H1 (cell line): Measurements from ENCODE around the gene ATP11C. TPM values are rescaled to one million over a fixed set of nuclear protein-coding genes. Genes with fewer than 3 reads are reported as not detected.

Experiments used
- CTCF ChIA-PET: fragments of 300-600 bp; sonication (Branson Sonifier 250); formaldehyde crosslinking; loops from one replicate; lab custom pipeline; 2021; ENCODE audit not compliant: partially characterized antibody; lab: Charles Lee
- POLR2A ChIA-PET: fragments of 300-600 bp; sonication (Branson Sonifier 250); formaldehyde crosslinking; loops from one replicate; lab custom pipeline; 2021; ENCODE audit warnings: inconsistent platforms; ENCODE audit not compliant: partially characterized antibody; lab: Charles Lee
- DNase-seq, 2 experiments: peaks; one replicate each; pipeline versions ENCODE4 v3.0.0 to v3.0.0-alpha.2; 2010 to 2022; ENCODE audit warnings: low spot score in 2 of 2, low read depth in 1 of 2, mixed read lengths in 1 of 2
- FAIRE-seq: peaks from 2 replicates; lab custom pipeline; 2011; peaks lifted over from hg19 to GRCh38; lab: Jason Lieb, UNC
- H2AFZ ChIP-seq: 2 replicates; pipeline ENCODE4 v1.8.1; 2012; ENCODE audit warnings: low read length, inconsistent platforms
- H2AK5ac ChIP-seq: 2 replicates; pipeline ENCODE4 v1.6.1; 2013; ENCODE audit warnings: low read depth, low read length
- H2BK120ac ChIP-seq: replicated peaks from 2 replicates; pipeline ENCODE3; 2013; ENCODE audit warnings: low read depth, low read length, inconsistent platforms
- H2BK12ac ChIP-seq: 2 replicates; pipeline ENCODE4 v1.6.1; 2013; ENCODE audit warnings: low read depth, low read length
- H2BK15ac ChIP-seq: 2 replicates; pipeline ENCODE4 v1.6.1; 2013; ENCODE audit warnings: low read length
- H2BK20ac ChIP-seq: 2 replicates; pipeline ENCODE4 v1.6.1; 2013; ENCODE audit warnings: low read length
- H2BK5ac ChIP-seq: 2 replicates; pipeline ENCODE4 v1.6.1; 2013; ENCODE audit warnings: low read depth, low read length
- H3K14ac ChIP-seq: 2 replicates; pipeline ENCODE4 v1.6.1; 2013; ENCODE audit warnings: inconsistent platforms; ENCODE audit not compliant: insufficient read length
- H3K18ac ChIP-seq: 2 replicates; pipeline ENCODE4 v1.6.1; 2013; ENCODE audit warnings: low read length; ENCODE audit errors: extremely low read depth
- H3K23ac ChIP-seq: 2 replicates; pipeline ENCODE4 v1.6.1; 2013; ENCODE audit warnings: inconsistent platforms; ENCODE audit not compliant: insufficient read length
- H3K23me2 ChIP-seq: 2 replicates; pipeline ENCODE4 v1.6.1; 2013; ENCODE audit warnings: low read depth, low read length
- H3K27ac ChIP-seq: 2 replicates; pipeline ENCODE4 v1.6.1; 2011; ENCODE audit warnings: low read depth, low read length, inconsistent platforms
- H3K27me3 ChIP-seq, 4 experiments: replicated peaks in 1 of 4; 1 replicate in 1 of 4; 2 replicates in 3 of 4; pipeline versions ENCODE4 v1.6.1 to v1.8.1; 2011 to 2013; ENCODE audit warnings: low read length in 3 of 4, mild to moderate bottlenecking in 3 of 4, inconsistent platforms in 2 of 4, mixed read lengths in 2 of 4, moderate library complexity in 1 of 4; ENCODE audit not compliant: control insufficient read depth in 3 of 4, insufficient read depth in 3 of 4; ENCODE audit errors: extremely low read depth in 1 of 4
- H3K36me3 ChIP-seq, 4 experiments: 2 replicates each; pipeline versions ENCODE4 v1.6.1 to v1.8.1; 2011 to 2013; ENCODE audit warnings: mild to moderate bottlenecking in 4 of 4, low read length in 3 of 4, moderate library complexity in 2 of 4, control low read depth in 1 of 4, inconsistent platforms in 1 of 4; ENCODE audit not compliant: insufficient read depth in 4 of 4, control insufficient read depth in 2 of 4
- H3K4ac ChIP-seq: replicated peaks from 2 replicates; pipeline ENCODE3; 2013; ENCODE audit warnings: low read length, low read depth, mixed read lengths, inconsistent platforms; ENCODE audit not compliant: insufficient read length
- H3K4me1 ChIP-seq, 4 experiments: replicated peaks in 1 of 4; 1 replicate in 1 of 4; 2 replicates in 3 of 4; pipeline versions ENCODE4 v1.6.1 to v1.8.1; 2011 to 2013; ENCODE audit warnings: low read length in 3 of 4, inconsistent platforms in 2 of 4, mixed read lengths in 1 of 4; ENCODE audit not compliant: insufficient read depth in 4 of 4, control insufficient read depth in 3 of 4
- H3K4me2 ChIP-seq, 2 experiments: 2 replicates each; pipeline versions ENCODE4 v1.6.1 to v1.8.1; 2011 to 2013; ENCODE audit warnings: low read depth in 2 of 2, low read length in 2 of 2, control low read depth in 1 of 2, inconsistent platforms in 1 of 2, mild to moderate bottlenecking in 1 of 2; ENCODE audit not compliant: insufficient read depth in 1 of 2
- H3K4me3 ChIP-seq, 4 experiments: fragments of 200-600, 300-600 bp in 1 of 4; sonication (generic), shearing (Covaris generic), sonication (Bioruptor Twin) in 1 of 4; 2 replicates each; pipeline versions ENCODE4 v1.5.1 to v1.8.1; 2011 to 2016; ENCODE audit warnings: low read length in 4 of 4, low read depth in 3 of 4, control low read depth in 2 of 4, inconsistent platforms in 2 of 4, mild to moderate bottlenecking in 2 of 4, mixed read lengths in 1 of 4, moderate library complexity in 1 of 4; ENCODE audit not compliant: insufficient read depth in 2 of 4; ENCODE audit errors: extremely low read depth in 1 of 4
- H3K56ac ChIP-seq: replicated peaks from 2 replicates; pipeline ENCODE3; 2013; ENCODE audit warnings: low read depth, mild to moderate bottlenecking, mixed read lengths, low read length, inconsistent platforms; ENCODE audit not compliant: insufficient read length
- H3K79me1 ChIP-seq: 2 replicates; pipeline ENCODE4 v1.6.1; 2013; ENCODE audit warnings: low read depth, low read length, control low read depth
- H3K79me2 ChIP-seq, 2 experiments: 2 replicates each; pipeline versions ENCODE4 v1.6.1 to v1.8.1; 2012 to 2013; ENCODE audit warnings: low read length in 2 of 2, mild to moderate bottlenecking in 2 of 2, inconsistent platforms in 1 of 2; ENCODE audit not compliant: insufficient read depth in 2 of 2, control insufficient read depth in 1 of 2
- H3K9ac ChIP-seq, 4 experiments: replicated peaks in 1 of 4; 1 replicate in 1 of 4; 2 replicates in 3 of 4; pipeline versions ENCODE4 v1.6.1 to v1.8.1; 2011 to 2013; ENCODE audit warnings: low read depth in 3 of 4, low read length in 3 of 4, control low read depth in 2 of 4, mild to moderate bottlenecking in 2 of 4, moderate library complexity in 2 of 4, inconsistent platforms in 1 of 4; ENCODE audit errors: extremely low read depth in 1 of 4
- H3K9me3 ChIP-seq, 2 experiments: 2 replicates each; pipeline versions ENCODE4 v1.6.1 to v1.8.1; 2012 to 2013; ENCODE audit warnings: mild to moderate bottlenecking in 2 of 2, moderate library complexity in 2 of 2, control low read depth in 1 of 2, inconsistent platforms in 1 of 2, low read depth in 1 of 2, low read length in 1 of 2, mixed read lengths in 1 of 2; ENCODE audit not compliant: insufficient read depth in 2 of 2
- H4K20me1 ChIP-seq, 2 experiments: replicated peaks in 1 of 2; 2 replicates each; pipeline versions ENCODE3 to v1.8.1; 2011 to 2013; ENCODE audit warnings: inconsistent platforms in 2 of 2, low read length in 2 of 2, mild to moderate bottlenecking in 1 of 2; ENCODE audit not compliant: insufficient read depth in 2 of 2, control insufficient read depth in 1 of 2
- H4K5ac ChIP-seq: 2 replicates; pipeline ENCODE4 v1.6.1; 2013; ENCODE audit warnings: low read length, low read depth, mixed read lengths, inconsistent platforms; ENCODE audit not compliant: insufficient read length
- H4K8ac ChIP-seq: 2 replicates; pipeline ENCODE4 v1.8.0; 2013; ENCODE audit warnings: mild to moderate bottlenecking, moderate library complexity, low read length, inconsistent platforms; ENCODE audit not compliant: insufficient read depth; ENCODE audit errors: extremely low read depth
- H4K91ac ChIP-seq: replicated peaks from 2 replicates; pipeline ENCODE3; 2013; ENCODE audit warnings: low read length, mixed read lengths, inconsistent platforms; ENCODE audit not compliant: insufficient read length
- BRCA1 ChIP-seq: IDR thresholded peaks from 2 replicates; pipeline ENCODE4 v1.6.1; 2012; ENCODE audit warnings: low read depth, low read length, improper control_type of control experiment
- CHD2 ChIP-seq: IDR thresholded peaks from 2 replicates; pipeline ENCODE4 v1.6.1; 2012; ENCODE audit warnings: low read length, improper control_type of control experiment
- KDM4A ChIP-seq: IDR thresholded peaks from one replicate; pipeline ENCODE4 v1.7.1; 2012; ENCODE audit warnings: low read depth, mild to moderate bottlenecking, moderate library complexity, low read length, inconsistent platforms; ENCODE audit not compliant: severe bottlenecking
- KDM5A ChIP-seq: fragments of 200-600 bp; IDR thresholded peaks from 2 replicates; pipeline ENCODE4 v1.7.1; 2012; ENCODE audit warnings: mild to moderate bottlenecking, low read length, inconsistent platforms, mixed read lengths
- NRF1 ChIP-seq: IDR thresholded peaks from 2 replicates; pipeline ENCODE4 v1.6.1; 2011; ENCODE audit warnings: mild to moderate bottlenecking, low read depth, low read length, improper control_type of control experiment
- SIN3A ChIP-seq, 2 experiments: IDR thresholded peaks in 1 of 2; conservative IDR thresholded peaks in 1 of 2; 2 replicates each; pipeline ENCODE4 v1.6.1; 2011 to 2012; ENCODE audit warnings: low read length in 2 of 2, improper control_type of control experiment in 1 of 2, low read depth in 1 of 2, mild to moderate bottlenecking in 1 of 2
- SIRT6 ChIP-seq: IDR thresholded peaks from one replicate; pipeline ENCODE4 v1.7.1; 2012; ENCODE audit warnings: low read length, inconsistent platforms
- SIX5 ChIP-seq: IDR thresholded peaks from 2 replicates; pipeline ENCODE4 v1.6.1; 2011; ENCODE audit warnings: mild to moderate bottlenecking, low read depth, low read length
- SP2 ChIP-seq: IDR thresholded peaks from 2 replicates; pipeline ENCODE4 v1.6.1; 2012; ENCODE audit warnings: mild to moderate bottlenecking, low read length, inconsistent platforms
- SRF ChIP-seq: IDR thresholded peaks from 2 replicates; pipeline ENCODE4 v1.6.1; 2011; ENCODE audit warnings: mild to moderate bottlenecking, low read depth, low read length, moderate library complexity
- TAF7 ChIP-seq: optimal IDR thresholded peaks from 2 replicates; pipeline ENCODE3; 2011; ENCODE audit warnings: low read depth, mild to moderate bottlenecking, inconsistent platforms, low read length, moderate library complexity, borderline replicate concordance
- WGBS, 2 experiments: shearing (Covaris generic) in 1 of 2; methylation state at CpG; one replicate each; pipeline versions ENCODE4 v1.1.6 to v1.1.7; 2013 to 2015; ENCODE audit warnings: low lambda C conversion rate in 2 of 2, mixed read lengths in 2 of 2, inconsistent platforms in 1 of 2, low coverage in 1 of 2, missing lambda C conversion rate in 1 of 2; ENCODE audit not compliant: insufficient replicate concordance in 2 of 2, insufficient coverage in 1 of 2, insufficient read length in 1 of 2; ENCODE audit errors: extremely low coverage in 1 of 2, missing lambda C conversion rate in 1 of 2; 5-methylcytosine and 5-hydroxymethylcytosine counted together
- polyA plus RNA-seq, 7 experiments: library from polyadenylated mRNA; depleted of rRNA in 3 of 7; stranded (reverse) in 5 of 7; unstranded in 2 of 7; fragments of >200 nt in 5 of 7; fragments of 200-250 nt in 2 of 7; gene quantifications; 1 replicate in 5 of 7; 2 replicates in 1 of 7; 4 replicates in 1 of 7; pipeline versions ENCODE4 v1.2.1 to v1.2.3, GENCODE V29; 2011 to 2013; ENCODE audit warnings: missing spikeins in 2 of 7, mixed read lengths in 2 of 7
- total RNA-seq: library from RNA; stranded (reverse); fragmentation: NEBNext Ultra II Directional; extraction: Animal tissue kit (Norgen Biotek cat#: 25700); gene quantifications from 2 replicates; pipeline ENCODE4 v1.2.1, GENCODE V29; 2021
- TF ChIP-seq, protein P1 (sequence below): IDR thresholded peaks from 2 replicates; pipeline ENCODE4 v1.6.1; 2011; ENCODE audit warnings: low read length, improper control_type of control experiment
- TF ChIP-seq, protein P2 (sequence below): IDR thresholded peaks from 2 replicates; pipeline ENCODE4 v1.6.1; 2012; ENCODE audit warnings: inconsistent platforms

Gene ATP11C
- total and polyA plus RNA-seq, 2 of the 8 experiments (the other 6 are each of a cell fraction or from before 2014, with no cell fraction given) = 14.7 to 52.1 TPM

DNA sequence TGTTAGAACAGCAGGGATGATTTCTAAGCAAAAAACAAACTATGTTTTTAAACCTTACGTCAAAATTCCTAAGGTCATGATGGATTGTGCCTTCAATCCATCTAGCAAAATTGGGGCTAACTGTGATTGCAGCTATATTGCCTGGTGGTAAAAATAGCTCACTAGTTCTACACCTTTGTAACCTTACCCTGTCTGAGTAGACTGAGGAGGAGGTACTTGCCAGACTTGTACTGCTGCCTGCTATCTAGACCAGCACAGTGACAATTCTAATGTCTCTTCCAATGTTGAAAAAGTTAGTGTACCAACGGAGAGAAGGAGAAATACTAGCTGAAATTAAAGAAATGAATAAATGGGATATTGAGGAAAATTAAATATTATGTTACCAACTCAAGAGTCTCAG, 30.3 kb downstream of the ATP11C start:
- no peak overlapping the region for H2BK120ac ChIP-seq
- H3K79me1 ChIP-seq = no peaks in the 10 kb centered on the region
- H3K79me2 ChIP-seq = peaks cover 0 to 46% of the 10 kb centered on the region in 2 experiments; a peak in 2 of 4 replicates
- H2BK5ac ChIP-seq = no peak overlapping the region
- no peak overlapping the region for H3K18ac ChIP-seq
- WGBS, 2 experiments = 86% methylated on average over 2 of the region's 2 CpGs; no CpG with 5 or more reads in 1 of the 2 experiments
- no peak overlapping the region for H3K14ac ChIP-seq
- H3K4ac ChIP-seq = no peak overlapping the region
- H4K5ac ChIP-seq = no peak overlapping the region
- ChIA-PET POLR2A (no interaction called here), CTCF (interaction anchor here (2.2 kb wide), 1 partner anchor 10 kb away, joined by 4 read pairs; no protein-coding TSS in a partner anchor)
- no peak overlapping the region for H3K23ac ChIP-seq
- H2AK5ac ChIP-seq = no peak overlapping the region
- H3K36me3 ChIP-seq = no peaks in the 10 kb centered on the region
- no peak for FAIRE-seq
- no peak overlapping the region for H2BK12ac ChIP-seq
- H3K27me3 ChIP-seq = no peaks in the 10 kb centered on the region
- peaks cover 0 to 2% of the 10 kb centered on the region in 2 experiments for H4K20me1 ChIP-seq
- H3K23me2 ChIP-seq = no peaks in the 10 kb centered on the region
- no peak overlapping the region for H3K4me2 ChIP-seq
- no peak overlapping the region for H2BK15ac ChIP-seq
- no peaks in the 10 kb centered on the region for H3K9me3 ChIP-seq
- H3K4me3 ChIP-seq = no peak overlapping the region
- H3K27ac ChIP-seq = no peak overlapping the region
- H2AFZ ChIP-seq = no peak overlapping the region
- H4K91ac ChIP-seq = no peak overlapping the region
- no peak for DNase-seq
- H3K56ac ChIP-seq = no peak overlapping the region
- no peak overlapping the region for H4K8ac ChIP-seq
- no peak overlapping the region for H3K9ac ChIP-seq
- H3K4me1 ChIP-seq = peaks cover 0 to 2% (median 0%) of the 10 kb centered on the region in 4 experiments; a peak in 1 of 7 replicates
- no peak overlapping the region for H2BK20ac ChIP-seq
- TF ChIP-seq NRF1 = no peak
- TF ChIP-seq SIN3A (conservative IDR thresholded peaks at IDR 0.05 in 1 of 2, IDR thresholded peaks at IDR 0.05 in 1 of 2; ENCODE audit: low read depth in 1 of 2, low read length in 2 of 2) = no peak
- no peak for TF ChIP-seq KDM4A
- no peak for TF ChIP-seq CHD2
- no peak for TF ChIP-seq KDM5A
- TF ChIP-seq BRCA1 = no peak
- no peak for TF ChIP-seq SP2
- TF ChIP-seq SIRT6 = no peak
- TF ChIP-seq, protein P1, sequence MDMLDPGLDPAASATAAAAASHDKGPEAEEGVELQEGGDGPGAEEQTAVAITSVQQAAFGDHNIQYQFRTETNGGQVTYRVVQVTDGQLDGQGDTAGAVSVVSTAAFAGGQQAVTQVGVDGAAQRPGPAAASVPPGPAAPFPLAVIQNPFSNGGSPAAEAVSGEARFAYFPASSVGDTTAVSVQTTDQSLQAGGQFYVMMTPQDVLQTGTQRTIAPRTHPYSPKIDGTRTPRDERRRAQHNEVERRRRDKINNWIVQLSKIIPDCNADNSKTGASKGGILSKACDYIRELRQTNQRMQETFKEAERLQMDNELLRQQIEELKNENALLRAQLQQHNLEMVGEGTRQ = no peak
- TF ChIP-seq TAF7 = no peak
- no peak for TF ChIP-seq SRF
- no peak for TF ChIP-seq SIX5
- TF ChIP-seq, protein P2, sequence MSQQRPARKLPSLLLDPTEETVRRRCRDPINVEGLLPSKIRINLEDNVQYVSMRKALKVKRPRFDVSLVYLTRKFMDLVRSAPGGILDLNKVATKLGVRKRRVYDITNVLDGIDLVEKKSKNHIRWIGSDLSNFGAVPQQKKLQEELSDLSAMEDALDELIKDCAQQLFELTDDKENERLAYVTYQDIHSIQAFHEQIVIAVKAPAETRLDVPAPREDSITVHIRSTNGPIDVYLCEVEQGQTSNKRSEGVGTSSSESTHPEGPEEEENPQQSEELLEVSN = no peak
